DMS114 treated with DMSO at 0.1 percent for 48 hours (cell line): ENCODE measurements around the gene MMP24OS.
A peak's percentile ranks its signal among the peaks of the same experiment; 100 is the strongest.
"Not testable (repeated sequence)": the region's sequence is repeated elsewhere in the genome, so short reads cannot be mapped to it uniquely, and the experiment has no call there.

Experiments
- DNase-seq: peaks from one replicate; lab custom pipeline; 2025; ENCODE audit not compliant: unreplicated experiment; lab: John Stamatoyannopoulos, UW

Gene MMP24OS

GRCh38 chr20:35276408-35276807, 1.5 kb downstream of the MMP24OS start:
- DNase-seq, result no peak

- DNase-seq, result no peak
Measured at GRCh38 chr20:35275741-35276251, 2.1 kb downstream of the MMP24OS start.

DNA sequence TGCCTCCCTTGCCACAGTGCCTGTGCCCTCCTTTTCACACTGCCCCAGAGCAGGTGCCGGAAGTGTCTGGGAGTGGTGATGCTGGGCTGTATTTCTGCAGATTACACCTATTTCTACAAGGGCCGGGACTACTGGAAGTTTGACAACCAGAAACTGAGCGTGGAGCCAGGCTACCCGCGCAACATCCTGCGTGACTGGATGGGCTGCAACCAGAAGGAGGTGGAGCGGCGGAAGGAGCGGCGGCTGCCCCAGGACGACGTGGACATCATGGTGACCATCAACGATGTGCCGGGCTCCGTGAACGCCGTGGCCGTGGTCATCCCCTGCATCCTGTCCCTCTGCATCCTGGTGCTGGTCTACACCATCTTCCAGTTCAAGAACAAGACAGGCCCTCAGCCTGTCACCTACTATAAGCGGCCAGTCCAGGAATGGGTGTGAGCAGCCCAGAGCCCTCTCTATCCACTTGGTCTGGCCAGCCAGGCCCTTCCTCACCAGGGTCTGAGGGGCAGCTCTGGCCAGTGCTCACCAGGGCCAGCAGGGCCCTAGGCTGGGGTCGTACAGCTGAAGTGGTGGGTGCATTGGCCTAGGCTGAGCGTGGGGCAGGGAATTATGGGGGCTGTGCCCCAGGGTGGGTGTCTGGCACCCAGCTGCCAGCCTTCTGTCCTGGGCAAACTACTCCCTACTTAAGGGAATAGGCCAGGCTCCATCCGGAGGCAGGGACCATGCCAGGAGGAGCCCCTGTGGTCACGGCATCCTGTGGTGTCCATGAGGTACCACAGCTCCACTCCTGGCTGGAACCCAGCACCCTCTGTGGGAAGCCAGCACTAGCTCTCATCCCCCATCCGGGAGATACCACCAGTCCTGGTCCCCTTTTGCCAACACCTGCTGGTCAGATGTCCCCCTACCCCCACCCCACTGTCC, 3.5 kb downstream of the MMP24OS start:
- DNase-seq, result no peak

GRCh38 chr20:35273449-35274171, 4.3 kb downstream of the MMP24OS start:
- no peak for DNase-seq

GRCh38 chr20:35271904-35272303, 6.0 kb downstream of the MMP24OS start:
- no peak for DNase-seq

- no peak for DNase-seq
Measured at GRCh38 chr20:35271073-35271882, 6.6 kb downstream of the MMP24OS start.

GRCh38 chr20:35270021-35270902, 7.7 kb downstream of the MMP24OS start:
- no peak for DNase-seq

- peak; percentile 9 for DNase-seq
Measured at GRCh38 chr20:35269055-35269781, 8.7 kb downstream of the MMP24OS start.

- no peak for DNase-seq
Measured at GRCh38 chr20:35267092-35267491, 10.8 kb downstream of the MMP24OS start.

GRCh38 chr20:35264755-35265154, 13.2 kb downstream of the MMP24OS start:
- DNase-seq, result no peak

DNA sequence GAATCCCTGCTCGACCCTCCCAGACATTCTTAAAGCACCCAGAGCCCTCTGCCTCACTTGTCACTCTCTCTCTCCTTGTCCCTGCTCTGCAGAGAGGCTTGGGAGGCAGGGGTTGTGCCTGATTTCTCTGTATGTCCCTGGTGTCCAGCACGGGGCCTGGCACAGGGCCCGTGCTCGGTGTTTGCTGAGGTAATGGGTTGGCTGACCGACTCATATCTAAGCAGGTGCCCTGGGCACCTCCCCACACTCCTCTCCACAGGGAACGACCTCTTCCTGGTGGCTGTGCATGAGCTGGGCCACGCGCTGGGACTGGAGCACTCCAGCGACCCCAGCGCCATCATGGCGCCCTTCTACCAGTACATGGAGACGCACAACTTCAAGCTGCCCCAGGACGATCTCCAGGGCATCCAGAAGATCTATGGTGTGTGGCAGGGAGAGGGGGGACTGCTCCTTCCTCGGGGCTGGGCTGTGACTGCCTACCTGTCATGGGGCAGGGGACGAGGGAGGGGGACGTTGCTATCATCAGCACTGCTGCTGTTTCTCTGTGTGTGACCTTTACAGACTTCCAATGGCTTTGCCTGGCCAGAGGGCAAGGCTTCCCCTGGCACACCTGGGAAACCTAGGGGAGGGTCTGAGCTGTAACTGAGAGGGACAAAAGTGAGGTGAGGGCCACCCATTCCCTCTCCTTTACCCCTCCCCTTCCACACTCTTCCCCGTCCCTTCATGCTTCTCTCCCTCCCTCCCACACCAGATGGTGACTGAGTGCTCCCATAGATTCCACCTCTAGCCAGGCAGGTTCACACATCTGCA, 14.2 kb downstream of the MMP24OS start:
- no peak for DNase-seq

GRCh38 chr20:35262731-35263531, 15.0 kb downstream of the MMP24OS start:
- not testable (repeated sequence) for DNase-seq

- not testable (repeated sequence) for DNase-seq
Measured at GRCh38 chr20:35262321-35262720, 15.6 kb downstream of the MMP24OS start.

DNA sequence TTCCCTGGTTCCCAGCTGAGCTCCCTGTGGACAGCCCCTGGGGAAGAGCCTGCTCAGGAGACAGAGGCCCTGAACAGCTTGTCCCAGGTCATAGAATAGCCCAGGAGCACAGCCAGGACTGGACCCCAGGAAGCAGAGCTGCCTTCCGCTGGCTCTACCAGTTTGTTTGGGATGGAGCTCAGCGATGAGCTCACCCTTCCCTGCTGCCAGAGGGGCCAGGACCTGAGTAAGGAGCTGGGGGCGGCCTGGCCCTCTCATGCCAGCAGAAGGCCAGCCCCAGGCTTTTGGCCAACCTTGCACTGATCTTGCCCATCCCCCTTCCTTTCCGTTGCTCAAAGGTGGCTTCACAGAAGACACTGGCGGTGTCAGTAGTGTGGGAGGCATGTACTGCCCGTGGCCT, 17.5 kb downstream of the MMP24OS start:
- DNase-seq, result no peak

DNA sequence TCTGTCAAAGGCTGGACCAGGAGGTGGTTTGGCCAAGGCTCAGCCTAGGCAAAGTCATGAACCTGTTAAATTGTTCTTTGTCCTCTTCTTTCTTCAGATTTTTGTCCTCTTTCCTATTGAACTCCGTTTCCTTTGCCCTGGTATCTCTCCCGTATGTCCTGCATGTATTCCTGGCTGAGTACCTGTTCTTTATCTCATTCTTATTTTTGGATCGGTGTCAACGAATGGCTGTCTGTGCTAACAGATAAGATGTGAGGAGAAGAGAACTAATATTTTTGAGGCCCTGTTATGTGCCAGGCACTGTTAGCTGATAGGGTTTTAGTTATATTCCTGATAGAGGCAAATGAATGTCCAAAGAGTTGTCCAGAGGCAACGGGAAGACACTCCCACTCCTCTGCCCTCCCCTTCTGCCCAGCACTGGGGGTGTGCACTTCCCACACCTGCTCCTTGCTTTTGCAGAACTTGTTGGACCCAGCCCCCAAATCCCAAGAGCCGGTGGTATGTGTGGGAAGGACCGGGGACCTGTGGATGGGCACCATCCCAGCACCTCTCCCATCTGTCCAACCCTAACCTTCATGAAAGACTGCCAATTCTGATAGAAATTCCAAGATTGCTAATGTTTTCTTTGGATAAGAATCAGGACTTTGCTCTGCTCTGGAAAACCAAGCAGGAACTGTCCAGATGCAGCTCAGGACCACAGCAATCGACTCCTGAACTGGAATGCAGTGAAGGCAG, 20.6 kb downstream of the MMP24OS start:
- no peak for DNase-seq

DNA sequence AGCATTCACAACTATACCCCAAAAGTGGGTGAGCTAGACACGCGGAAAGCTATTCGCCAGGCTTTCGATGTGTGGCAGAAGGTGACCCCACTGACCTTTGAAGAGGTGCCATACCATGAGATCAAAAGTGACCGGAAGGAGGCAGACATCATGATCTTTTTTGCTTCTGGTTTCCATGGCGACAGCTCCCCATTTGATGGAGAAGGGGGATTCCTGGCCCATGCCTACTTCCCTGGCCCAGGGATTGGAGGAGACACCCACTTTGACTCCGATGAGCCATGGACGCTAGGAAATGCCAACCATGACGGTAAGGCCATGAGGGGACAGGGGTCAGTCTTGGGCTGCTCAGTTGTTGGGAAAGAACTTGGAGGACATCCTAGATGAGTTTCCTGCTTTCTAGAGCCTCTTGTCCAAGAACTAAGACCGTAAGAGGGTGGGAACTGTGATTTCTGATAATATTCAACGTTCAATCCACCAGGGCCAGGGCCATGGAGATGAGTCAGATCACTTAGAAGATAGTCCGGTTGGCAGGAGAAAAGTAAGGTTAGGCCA, 23.4 kb downstream of the MMP24OS start:
- no peak for DNase-seq

GRCh38 chr20:35253010-35253409, 24.9 kb downstream of the MMP24OS start:
- no peak for DNase-seq
